Central memory CD4-positive, alpha-beta T cell (primary cell): ENCODE results near the gene TRIM32.
"Not testable (repeated sequence)": the region's sequence is repeated elsewhere in the genome, so short reads cannot be mapped to it uniquely, and the experiment has no call there.

Experiments used
- DNase-seq: peaks from one replicate; pipeline ENCODE4 v3.0.0; 2022

TRIM32 gene

DNA sequence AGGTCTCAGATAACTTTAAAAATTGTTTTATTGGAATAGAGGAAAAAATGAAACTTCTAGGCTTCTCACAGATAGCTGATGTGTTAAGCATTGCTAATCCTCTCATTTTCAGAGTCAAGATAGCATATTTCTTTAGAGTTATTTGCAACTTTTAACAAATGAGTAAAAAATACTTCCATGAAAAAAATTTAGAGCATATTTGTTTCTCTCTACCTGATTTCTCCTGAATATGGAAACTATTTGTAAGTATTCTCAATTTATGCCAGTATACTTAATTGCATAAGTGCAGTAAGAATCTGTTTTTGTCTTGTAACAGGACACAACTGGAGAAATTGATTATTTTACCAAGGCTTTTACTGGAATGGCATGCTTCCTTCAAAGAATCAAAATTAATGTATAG, 3.6 kb upstream of the TRIM32 start:
- no peak for DNase-seq

DNA sequence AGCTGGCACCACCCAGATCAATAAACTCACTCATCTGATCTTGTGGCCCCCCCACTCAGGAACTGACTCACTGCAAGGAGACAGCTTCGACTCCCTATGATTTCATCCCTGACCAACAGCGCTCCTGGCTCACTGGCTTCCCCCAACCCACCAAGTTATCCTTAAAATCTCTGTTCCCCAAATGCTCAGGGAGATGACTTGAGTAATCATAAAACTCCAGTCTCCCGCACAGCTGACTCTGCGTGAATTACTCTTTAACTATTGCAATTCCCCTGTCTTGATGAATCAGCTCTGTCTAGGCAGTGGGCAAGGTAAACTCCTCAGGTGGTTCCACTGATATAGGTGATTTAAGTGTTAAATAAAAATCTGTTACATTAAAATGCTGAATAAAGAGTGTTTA, 1.9 kb upstream of the TRIM32 start:
- DNase-seq = no peak

DNA sequence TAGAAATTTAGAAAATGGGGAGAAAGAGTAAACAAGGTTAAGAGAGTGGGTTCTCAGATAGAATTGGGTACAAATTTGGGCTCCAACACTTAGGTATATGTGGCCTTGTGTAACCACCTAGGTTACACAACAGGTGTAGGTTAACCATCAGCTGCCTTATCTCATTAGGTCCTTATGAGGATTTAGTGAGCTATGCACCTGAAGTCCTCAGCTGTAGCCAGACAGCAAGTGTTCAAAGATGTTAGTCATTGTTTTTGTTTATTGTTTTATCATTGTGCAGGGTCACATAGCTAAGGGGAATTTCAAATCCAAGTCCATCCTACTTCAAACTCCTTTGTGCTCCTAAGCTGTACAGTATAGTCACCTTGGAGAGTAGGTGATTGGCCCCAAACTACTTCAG, 970 bp upstream of the TRIM32 start:
- DNase-seq = no peak

DNA sequence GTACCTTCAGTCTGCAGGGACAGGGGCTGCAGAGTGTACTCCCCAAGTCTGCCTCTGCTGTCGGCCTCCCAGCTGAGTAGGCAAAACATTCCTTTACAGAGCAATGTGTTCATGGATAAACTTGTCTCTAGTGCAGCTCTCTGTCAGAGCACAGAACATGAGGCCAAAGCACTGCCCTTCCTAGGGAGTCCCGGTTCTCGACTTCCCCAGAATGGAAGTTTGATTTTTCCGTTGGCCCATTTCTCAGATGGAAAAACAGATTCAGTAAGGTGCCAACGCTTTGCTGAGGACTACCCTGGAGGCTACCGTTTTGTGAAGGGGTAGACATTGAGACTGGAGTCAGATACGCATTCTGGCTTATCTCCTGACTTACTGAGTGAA, 422 bp upstream of the TRIM32 start:
- no peak for DNase-seq

DNA sequence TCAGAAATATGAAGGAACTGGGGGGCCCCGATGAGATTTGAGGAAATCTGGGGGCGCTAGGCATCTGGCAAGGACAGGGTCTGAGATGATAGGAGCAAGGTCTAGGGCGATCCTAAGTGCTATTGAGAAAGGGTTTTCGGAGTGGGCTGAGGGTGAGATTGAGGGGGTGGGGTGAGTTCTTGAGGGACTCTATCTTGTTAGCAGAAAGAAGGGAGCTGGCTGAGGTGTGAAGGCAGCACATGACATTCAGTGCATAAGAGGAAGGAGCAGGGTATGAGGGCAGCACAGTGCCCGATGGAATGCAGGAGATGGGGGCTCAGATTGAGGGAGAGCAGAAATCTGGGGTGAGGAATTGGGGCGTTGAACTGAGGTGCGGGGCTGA, 640 bp downstream of the TRIM32 start:
- DNase-seq = no peak

DNA sequence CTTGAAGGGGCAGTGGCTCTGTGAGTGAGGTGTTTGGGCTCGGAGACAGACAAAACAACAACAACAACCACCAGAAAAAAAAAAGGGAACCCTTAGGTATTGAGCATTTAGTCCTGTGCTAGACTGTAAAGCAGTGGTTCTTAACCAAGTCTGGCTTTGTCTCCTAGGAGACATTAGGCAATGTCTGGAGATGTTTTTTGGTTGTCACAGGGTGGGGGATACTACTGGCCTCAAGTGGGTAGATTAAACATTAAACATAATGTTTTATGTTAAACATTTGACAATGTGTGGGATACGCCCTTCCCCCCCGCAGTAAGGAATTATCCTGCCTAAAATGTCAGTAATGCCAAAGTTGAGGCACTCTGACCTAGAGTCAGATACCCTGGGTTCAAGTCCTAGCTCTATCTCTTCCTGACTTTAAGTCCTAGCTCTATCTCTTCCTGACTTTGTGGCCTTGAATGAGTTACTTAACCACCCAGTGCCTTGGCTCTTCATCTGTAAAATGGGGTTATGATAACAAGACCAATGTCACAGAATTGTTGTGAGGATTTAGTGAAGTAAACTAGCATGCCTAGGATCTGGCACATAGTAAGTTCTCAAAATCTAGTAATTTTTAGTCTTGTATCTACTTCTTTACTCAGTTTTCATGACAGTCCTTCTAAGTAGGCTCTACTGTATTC, 1.8 kb downstream of the TRIM32 start:
- DNase-seq = no peak

DNA sequence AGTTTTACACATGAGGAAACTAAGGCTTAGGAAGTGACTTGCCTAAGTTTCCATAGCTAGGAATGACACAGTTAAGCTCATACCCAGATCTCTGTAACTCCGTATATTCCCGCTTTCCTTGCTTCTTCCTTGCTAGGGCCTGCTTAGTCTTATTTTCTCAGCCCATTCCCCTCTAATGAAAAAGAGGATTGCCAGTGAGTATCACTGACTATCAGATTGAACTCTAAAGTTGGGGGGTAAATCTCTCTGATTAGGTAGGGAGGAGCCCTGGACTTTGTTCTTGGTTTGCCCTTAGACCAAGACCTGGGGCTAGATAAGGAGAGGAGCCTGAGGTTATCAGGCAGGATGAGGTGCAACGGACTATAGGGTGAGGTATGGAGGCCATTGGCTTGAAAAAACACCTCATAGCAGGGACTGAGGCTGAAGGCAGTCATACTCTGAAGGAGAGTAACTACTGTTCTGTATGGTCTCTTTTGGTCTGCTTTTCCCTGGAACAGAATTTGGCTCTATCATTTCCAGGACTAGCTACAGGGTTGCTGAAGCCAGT, 2.5 kb downstream of the TRIM32 start:
- no peak for DNase-seq

DNA sequence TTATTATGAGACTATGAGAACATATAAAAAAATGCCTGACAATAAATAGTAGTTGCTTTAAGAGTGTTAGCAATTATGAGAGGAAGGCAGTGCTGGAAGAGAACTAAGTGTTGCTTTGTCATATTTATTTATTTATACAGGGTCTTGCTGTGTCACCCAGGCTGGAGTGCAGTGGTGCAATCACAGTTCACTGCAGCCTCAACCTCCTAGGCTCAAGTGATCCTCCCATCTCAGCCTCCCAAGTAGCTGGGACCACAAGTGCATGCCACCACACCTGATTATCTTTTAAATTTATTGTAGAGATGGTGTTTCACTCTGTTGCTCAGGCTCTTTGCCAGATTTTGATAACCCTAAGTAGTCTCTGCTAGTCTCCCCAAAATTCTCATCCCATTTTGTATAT, 3.7 kb downstream of the TRIM32 start:
- not testable (repeated sequence) for DNase-seq

DNA sequence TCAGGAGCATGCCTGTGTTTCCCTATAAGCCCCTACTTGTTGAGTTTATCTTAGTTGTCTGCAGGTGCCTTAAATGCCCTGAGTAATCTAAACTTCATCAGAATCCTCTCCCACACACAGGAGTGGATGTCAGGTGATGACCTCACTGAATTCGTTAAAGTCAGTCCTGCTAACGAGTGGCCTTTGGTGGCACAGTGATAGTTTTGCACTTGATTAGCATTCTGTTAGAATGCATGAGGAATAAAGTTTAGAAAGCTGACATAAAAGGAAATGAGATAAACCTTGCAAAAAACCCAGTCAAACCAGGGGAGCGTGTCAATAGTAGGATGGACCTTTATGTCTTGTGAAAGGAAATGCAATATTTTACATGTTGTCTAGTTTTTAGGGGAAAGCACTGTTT, 4.5 kb downstream of the TRIM32 start:
- DNase-seq = no peak

DNA sequence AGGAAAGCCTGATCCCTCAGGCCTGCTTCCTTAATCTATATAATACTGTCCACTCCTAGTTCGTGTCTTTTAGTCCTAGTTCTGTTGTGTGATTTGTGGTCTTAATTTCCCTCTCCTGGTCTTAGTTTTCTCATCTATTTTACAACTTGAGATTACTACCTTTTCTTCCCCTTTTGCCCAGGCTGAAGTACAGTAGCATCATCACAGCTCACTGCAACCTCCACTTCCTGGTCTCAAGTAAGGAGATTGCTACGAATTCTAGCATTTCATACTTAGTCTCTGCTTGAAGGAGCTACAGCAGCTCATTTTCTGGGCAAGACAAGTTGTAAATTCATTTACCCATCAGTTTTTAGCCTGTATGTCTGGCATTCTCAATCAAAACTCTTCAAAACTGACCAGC, 5.5 kb downstream of the TRIM32 start:
- no peak for DNase-seq

DNA sequence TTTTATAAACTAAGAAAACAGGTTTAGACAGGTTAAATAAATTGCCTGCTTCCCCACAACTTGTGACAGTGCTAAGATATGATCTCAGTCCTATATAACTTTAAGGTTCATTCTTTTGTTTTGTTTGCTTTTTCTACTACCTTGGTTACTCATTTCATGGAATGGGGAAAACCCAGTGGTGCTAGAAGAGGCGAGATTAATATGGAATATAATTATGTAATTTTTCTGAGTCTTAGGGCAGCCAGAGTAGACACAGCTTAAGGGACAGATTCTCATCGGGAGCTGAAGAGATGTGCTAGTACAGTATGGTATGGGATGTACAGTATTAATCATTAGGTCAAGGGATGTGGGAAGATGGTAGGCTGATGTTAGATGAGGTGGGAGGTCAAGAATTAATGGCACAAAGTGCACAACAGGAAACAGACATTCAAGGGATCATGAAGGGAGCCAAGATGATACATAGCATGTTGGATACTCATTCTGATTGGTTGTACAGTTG, 6.2 kb downstream of the TRIM32 start:
- no peak for DNase-seq

DNA sequence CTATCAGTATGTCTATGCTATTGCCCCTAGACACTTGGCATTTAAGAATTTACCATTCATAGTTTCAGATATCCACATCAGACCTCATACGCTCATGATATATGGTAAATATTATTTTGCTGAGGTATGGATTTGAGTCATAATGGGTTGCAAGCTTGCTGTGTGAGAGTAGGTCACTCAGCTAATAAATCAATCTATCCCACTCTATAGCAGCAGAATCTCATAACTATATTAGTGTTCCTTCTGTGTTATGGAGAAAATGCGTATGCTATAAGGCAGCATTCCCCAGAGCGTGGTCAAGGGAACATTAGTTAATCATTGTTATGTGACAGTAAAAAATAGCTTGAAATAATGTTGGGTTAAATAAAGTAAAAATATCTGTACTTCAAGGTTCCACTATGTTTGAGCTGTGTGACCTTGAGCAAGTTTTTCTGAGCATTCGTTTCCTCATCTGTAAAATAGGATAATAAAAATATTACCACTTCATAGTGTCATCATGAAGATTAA, 7.7 kb downstream of the TRIM32 start:
- no peak for DNase-seq

DNA sequence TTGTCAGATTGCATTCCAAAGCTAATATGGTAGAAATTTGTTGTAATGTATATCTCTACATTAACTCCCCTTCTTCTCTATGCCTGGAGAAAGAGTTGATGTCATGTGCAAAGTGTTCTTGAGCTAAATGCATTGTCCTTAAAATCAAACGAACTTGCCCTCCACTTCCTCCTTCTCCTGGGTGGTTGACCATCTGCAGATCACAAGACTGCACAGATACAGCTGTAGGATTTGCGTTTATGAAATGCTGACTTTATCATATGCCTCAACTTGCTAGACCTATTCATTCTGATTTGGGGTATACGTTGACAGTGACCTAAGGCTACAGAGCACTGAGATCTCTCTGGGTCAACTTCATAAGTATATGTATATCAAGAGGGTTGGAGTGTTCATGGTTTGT, 8.3 kb downstream of the TRIM32 start:
- no peak for DNase-seq

DNA sequence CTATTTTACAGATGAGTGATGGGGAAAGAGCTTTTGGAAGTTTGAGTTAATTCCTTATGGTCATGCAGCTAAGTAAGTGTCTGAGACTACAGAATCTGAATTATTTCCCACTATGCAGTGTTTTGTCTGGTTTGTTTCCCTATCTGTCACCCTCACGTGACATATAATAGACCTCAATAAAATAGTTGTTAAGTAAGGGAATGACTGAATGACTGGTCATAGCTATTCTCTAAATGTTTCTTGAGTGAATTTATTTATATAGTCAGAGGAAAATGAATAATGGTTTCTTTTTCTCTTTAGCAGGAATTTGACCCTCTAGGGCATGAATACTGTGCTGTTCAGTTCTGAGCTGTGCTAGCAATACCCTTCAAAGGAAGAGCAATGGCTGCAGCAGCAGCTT, 10.3 kb downstream of the TRIM32 start:
- no peak for DNase-seq

DNA sequence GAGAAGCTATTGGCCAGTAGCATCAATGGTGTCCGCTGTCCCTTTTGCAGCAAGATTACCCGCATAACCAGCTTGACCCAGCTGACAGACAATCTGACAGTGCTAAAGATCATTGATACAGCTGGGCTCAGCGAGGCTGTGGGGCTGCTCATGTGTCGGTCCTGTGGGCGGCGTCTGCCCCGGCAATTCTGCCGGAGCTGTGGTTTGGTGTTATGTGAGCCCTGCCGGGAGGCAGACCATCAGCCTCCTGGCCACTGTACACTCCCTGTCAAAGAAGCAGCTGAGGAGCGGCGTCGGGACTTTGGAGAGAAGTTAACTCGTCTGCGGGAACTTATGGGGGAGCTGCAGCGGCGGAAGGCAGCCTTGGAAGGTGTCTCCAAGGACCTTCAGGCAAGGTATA, 10.8 kb downstream of the TRIM32 start:
- DNase-seq = no peak

DNA sequence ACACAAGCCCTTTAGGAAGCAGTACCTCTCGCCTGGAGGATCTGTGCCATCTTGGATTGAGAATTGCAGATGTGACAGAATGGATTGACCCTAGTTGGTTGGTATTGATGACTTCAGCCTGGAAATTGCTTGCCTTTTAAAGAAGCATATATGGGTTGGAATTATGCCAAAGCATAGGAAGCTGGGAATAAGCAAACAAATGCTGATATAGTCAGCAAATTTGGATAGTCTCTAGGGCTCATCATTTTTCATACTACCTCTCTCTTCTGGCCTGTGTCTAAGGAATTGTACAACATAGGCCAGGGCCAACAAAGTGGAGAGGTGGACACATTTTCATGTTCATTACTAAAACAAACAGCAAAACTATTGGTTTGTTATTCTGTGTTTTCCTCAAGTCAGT, 13.2 kb downstream of the TRIM32 start:
- no peak for DNase-seq

DNA sequence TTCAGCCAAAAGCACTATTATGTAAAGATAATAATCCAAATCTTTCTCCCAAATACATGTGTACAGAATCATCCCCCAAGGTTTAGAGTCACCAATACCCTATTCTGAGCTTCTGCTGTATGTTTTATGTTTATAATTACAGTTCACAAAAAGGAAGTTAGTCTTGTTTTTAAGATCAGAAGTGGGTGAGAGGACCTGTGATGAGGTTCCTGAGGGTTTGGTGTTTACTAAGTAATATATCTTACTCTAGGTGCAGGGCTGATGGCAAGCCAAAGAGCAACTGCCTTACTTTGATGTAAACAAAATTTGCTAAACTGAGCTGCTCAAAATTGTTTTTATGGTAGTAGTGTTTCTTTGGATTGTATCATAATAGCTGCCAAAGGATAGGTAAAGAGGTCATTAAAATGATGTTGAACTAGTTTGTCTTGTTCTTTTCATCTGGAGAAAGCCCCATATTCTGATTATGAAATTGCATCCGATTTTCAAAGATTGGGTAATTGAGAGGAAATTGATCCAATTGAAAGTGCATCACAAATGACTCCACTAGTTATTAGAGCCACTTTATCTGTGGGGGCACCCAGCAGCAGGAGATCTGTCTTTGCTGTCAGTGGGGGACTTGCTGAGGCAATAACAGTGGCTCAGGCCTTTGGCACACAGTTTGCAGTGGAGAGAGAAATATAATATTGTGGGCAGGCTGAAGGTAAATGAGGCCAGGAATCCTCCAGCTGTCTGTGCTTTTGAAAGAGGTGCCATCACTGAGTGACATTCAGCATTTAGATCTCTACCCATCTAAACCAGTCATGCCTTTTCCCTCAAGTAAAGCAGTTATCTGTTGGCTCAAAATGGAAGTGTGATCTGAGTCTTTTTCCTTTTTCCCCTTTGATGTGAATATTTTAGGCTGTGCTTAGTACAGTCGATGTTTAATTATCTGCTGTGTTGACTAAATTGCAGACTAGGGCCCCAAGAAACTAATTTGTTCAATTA, 14.1 kb downstream of the TRIM32 start:
- DNase-seq = no peak

DNA sequence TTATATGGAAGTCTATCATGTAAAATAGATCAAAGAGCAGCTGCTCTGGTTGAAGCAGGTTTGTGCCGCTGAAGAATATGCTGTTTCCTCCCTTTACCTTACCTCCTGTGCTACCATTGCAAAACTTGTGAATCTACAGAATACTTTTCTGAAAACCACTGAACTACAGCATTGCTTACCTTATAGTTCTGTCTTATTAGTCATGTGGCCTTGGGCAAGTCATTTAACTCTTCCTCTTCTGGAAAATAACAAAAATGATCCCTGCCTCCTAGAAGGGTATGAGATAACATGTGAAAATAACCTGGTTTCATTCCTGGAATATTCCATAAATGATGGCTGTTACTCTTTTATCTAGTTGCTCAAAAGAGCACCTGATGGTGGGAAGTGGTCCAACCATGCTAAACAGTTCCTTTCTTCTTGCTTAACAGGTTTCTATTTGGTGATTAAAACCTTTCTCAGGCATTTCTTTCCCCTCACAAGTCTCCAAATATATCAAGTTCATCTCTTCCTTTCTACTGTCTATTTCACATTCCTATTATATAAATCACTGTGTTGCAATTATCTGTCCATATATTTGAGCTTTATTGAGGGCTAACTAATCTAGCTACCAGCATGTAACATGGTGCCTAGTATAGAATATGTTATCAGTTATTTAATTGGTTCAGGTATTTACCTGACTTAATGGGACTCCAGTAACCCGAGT, 15.0 kb downstream of the TRIM32 start:
- no peak for DNase-seq

DNA sequence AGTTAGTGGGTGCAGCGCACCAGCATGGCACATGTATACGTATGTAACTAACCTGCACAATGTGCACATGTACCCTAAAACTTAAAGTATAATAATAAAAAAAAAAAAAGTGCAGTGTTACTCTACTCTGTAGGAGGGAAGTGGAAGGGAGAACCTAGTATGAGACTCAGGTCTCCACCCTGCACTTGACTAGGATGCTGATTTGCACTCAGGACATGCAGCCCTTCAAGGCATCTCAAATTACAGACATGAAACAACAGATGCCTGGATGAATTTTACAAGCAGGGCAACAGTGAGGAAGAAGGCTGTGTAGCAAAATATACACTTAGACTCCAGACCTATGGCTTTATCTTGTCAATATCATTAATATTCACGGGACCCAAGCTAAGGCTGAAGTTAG, 16.5 kb downstream of the TRIM32 start:
- no peak for DNase-seq

DNA sequence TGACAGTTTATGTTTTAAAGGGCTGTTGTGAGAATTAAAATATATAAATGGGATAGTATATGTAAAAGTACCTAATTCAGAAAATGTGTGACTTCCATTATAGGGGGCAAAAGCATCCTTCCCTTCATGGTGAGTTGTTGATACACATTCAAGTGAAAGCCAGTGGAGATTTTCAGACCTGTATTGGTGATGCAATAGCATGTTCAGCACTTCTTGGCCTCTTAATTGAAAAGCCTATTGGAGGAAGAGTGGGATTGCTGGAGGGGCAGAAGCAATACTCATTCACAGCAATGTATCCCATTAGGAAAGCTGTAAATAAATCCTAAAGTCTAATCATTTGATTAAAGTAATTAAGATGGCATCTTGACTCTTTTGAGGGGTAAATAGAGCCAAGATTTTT, 17.4 kb downstream of the TRIM32 start:
- DNase-seq = no peak

DNA sequence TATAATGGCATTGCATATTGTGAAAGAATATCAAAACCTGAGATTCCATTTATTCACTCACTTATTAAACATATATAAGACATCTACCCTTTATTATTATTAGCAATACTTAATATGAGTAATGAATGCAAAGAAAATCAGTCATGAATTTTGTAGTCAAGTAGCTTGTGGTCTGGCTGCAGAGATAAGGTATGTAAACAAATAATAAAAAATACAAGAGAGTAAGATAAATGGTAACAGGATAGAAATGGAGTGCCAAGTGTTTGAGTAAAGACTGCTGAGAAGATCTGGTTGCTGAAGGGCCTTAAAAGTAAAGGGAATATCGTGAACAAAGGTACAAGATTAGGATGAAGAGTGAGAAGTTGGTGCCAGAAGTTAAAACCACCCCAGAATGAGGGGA, 18.4 kb downstream of the TRIM32 start:
- no peak for DNase-seq

DNA sequence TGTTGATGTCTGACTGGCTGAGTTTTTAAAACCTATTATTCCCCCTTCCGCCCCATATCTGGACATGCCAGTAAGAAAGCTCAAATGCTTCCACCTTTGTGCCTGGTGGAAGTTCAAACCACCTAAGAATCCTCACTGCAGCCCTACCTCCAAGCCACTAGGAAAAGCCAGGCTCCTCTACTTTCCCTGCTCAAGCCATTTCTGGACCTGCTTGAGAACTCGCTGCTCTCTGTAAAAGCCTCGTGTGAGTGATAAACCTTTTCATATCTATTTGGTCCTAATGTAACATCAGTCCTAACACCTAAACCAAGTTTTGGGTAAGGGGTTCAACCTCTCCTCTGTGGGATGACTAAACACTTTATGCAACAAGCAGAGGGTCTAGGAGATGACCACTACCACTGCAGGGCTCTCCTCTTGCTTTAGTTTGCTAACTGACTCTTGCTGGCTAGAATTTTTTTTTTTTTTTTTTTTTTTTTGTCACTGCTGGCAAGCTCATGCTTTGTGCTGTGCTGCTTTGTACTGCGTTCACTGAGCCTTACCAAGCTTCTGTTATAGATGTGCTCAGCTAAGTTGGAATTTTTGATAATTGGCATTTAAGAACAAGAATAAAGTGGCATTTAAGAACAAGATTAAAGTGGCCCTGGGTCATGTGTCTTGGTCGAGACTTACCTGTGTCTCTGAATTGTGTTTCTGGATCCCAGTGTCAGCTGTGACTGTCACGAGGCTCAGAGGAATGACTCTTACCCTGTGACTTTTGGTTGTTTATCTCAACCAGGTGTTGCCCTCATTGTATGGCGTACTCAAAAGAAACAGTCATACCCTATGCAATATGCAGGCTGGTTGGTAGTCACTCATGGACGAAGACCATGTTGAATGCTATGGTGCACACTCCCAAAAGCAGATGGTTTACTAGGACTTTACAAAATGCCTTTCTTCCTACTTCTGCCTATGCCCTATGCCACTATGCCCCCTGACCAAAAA, 19.5 kb downstream of the TRIM32 start:
- DNase-seq = no peak
